ENCODE data around the gene LILRA1. TPM values are rescaled to one million over a fixed set of nuclear protein-coding genes. Genes with fewer than 3 reads are reported as not detected.

The LILRA1 gene
- total RNA-seq, 1 experiment from 2014 or later: not detected

DNA sequence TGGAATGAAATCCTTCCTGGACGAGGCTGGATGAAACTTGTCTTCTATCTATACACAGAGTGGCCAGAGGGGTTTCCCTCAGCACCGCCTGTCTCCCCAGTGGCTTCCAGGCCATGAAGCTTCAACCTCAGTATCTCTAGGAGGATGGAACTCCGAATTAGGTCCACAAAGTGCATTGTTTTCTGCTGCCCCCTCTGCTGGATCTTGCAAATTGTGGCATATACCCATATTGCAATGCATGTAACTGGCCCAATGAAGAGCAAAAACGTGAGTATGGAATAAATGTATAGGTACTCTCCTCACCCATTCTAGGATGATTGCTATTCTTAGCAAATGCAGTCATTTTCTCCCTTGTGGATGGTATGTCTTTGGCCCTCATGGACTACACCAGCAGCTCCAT is 54.7 kb downstream of the LILRA1 start:
- H3K27me3 ChIP-seq (ENCODE audit: control insufficient read depth, insufficient read depth, low read length): no peaks in the 10 kb centered on the region
- H3K4me3 ChIP-seq (ENCODE audit: insufficient read depth, low read depth, low read length): no peak overlapping the region
- no peaks in the 10 kb centered on the region for H3K36me3 ChIP-seq (replicated peaks; ENCODE audit: control insufficient read depth, insufficient read depth, low read length)
- no peak for DNase-seq

DNA sequence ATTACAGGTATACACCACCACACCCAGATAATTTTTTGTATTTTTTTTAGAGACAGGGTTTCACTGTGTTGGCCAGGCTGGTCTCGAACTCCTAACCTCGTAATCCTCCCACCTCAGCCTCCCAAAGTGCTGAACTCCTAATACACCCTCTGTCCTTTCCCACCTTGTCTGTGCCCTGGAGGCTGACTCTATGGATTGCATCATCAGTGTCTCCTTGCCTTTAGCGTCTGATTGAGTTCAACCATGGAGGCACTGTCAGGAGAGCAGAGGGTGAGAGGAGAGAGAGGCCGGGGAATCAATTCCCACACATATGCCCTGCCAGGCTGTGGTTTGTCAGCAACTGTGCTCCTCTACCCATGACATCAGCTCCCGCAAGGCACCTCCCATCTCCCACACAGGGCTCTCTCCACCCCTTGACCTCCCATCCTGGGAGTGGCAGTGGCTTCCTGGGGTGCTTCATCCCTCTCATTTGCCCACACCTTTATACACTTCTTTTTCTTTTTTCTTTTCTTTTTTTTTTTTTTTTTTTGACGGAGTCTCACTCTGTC is 56.8 kb downstream of the LILRA1 start:
- DNase-seq: no peak
- Histone ChIP-seq H3K4me3 (ENCODE audit: insufficient read depth, low read depth, low read length) (no peak overlapping the region), H3K27me3 (ENCODE audit: control insufficient read depth, insufficient read depth, low read length) (no peaks in the 10 kb centered on the region), H3K36me3 (replicated peaks; ENCODE audit: control insufficient read depth, insufficient read depth, low read length) (no peaks in the 10 kb centered on the region)

Other genes starting within 250 kb of the LILRA1 start
- gene LAIR1, start 228.7 kb upstream of the LILRA1 start, total RNA-seq (2014; rRNA removed; shearing (Covaris generic)): 0.07 and 0.33 TPM in 2 replicates
- 13.4 and 17.7 TPM in 2 replicates for gene TTYH1, start 178.2 kb upstream of the LILRA1 start, total RNA-seq (2014; rRNA removed; shearing (Covaris generic))
- 25.3 and 30.7 TPM in 2 replicates for gene LENG8, start 144.4 kb upstream of the LILRA1 start, total RNA-seq (2014; rRNA removed; shearing (Covaris generic))
- gene LENG9, start 129.9 kb upstream of the LILRA1 start, total RNA-seq (2014; rRNA removed; shearing (Covaris generic)): 3.5 and 7.9 TPM in 2 replicates
- gene CDC42EP5, start 120.3 kb upstream of the LILRA1 start, total RNA-seq (2014; rRNA removed; shearing (Covaris generic)): 0.70 and 4.3 TPM in 2 replicates
- gene LAIR2, start 90.8 kb upstream of the LILRA1 start, total RNA-seq (2014; rRNA removed; shearing (Covaris generic)): not detected in 2 replicates
- gene LILRA2, start 19.8 kb upstream of the LILRA1 start, total RNA-seq (2014; rRNA removed; shearing (Covaris generic)): not detected in 2 replicates
- not detected in 2 replicates for gene LILRB1, start 36.9 kb downstream of the LILRA1 start, total RNA-seq (2014; rRNA removed; shearing (Covaris generic))
- not detected in 2 replicates for gene LILRB4, start 69.4 kb downstream of the LILRA1 start, total RNA-seq (2014; rRNA removed; shearing (Covaris generic))
- not detected in 2 replicates for gene KIR3DL3, start 130.8 kb downstream of the LILRA1 start, total RNA-seq (2014; rRNA removed; shearing (Covaris generic))
- not detected in 2 replicates for gene KIR2DL3, start 144.9 kb downstream of the LILRA1 start, total RNA-seq (2014; rRNA removed; shearing (Covaris generic))
- not detected in 2 replicates for gene KIR2DL1, start 176.2 kb downstream of the LILRA1 start, total RNA-seq (2014; rRNA removed; shearing (Covaris generic))
- gene KIR2DL4, start 210.0 kb downstream of the LILRA1 start, total RNA-seq (2014; rRNA removed; shearing (Covaris generic)): not detected in 2 replicates
- not detected in 2 replicates for gene KIR3DL1, start 222.8 kb downstream of the LILRA1 start, total RNA-seq (2014; rRNA removed; shearing (Covaris generic))
- gene KIR2DS4, start 239.0 kb downstream of the LILRA1 start, total RNA-seq (2014; rRNA removed; shearing (Covaris generic)): not detected in 2 replicates

All from H7 (cell line).